Retinal pigment epithelial cell (primary cell): ENCODE results near the gene FFAR3.
A peak's percentile ranks its signal among the peaks of the same experiment; 100 is the strongest.
"Not testable (repeated sequence)": the region's sequence is repeated elsewhere in the genome, so short reads cannot be mapped to it uniquely, and the experiment has no call there.

Experiments used
- DNase-seq: peaks from one replicate; pipeline ENCODE4 v3.0.0-alpha.2; 2010; ENCODE audit warnings: low read depth
- H3K4me3 ChIP-seq: 2 replicates; pipeline ENCODE4 v1.5.1; 2011; ENCODE audit warnings: mild to moderate bottlenecking, low read length, control low read depth, moderate library complexity
- CTCF ChIP-seq: conservative IDR thresholded peaks from 2 replicates; pipeline ENCODE4 v1.5.1; 2011; ENCODE audit warnings: low read depth, low read length, control low read depth, inconsistent platforms

Gene FFAR3

DNA sequence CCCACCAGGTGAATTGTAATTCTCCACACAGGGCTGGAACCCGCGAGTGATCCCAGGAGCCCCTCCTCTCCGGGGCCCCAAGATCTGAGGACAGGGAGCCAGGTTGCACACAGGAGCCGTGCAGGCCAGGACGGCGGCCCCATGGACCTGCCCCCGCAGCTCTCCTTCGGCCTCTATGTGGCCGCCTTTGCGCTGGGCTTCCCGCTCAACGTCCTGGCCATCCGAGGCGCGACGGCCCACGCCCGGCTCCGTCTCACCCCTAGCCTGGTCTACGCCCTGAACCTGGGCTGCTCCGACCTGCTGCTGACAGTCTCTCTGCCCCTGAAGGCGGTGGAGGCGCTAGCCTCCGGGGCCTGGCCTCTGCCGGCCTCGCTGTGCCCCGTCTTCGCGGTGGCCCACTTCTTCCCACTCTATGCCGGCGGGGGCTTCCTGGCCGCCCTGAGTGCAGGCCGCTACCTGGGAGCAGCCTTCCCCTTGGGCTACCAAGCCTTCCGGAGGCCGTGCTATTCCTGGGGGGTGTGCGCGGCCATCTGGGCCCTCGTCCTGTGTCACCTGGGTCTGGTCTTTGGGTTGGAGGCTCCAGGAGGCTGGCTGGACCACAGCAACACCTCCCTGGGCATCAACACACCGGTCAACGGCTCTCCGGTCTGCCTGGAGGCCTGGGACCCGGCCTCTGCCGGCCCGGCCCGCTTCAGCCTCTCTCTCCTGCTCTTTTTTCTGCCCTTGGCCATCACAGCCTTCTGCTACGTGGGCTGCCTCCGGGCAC is 6.7 kb upstream of the FFAR3 start:
- no peak for TF ChIP-seq CTCF
- H3K4me3 ChIP-seq = no peak overlapping the region
- no peak for DNase-seq

DNA sequence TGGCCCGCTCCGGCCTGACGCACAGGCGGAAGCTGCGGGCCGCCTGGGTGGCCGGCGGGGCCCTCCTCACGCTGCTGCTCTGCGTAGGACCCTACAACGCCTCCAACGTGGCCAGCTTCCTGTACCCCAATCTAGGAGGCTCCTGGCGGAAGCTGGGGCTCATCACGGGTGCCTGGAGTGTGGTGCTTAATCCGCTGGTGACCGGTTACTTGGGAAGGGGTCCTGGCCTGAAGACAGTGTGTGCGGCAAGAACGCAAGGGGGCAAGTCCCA is 6.1 kb upstream of the FFAR3 start:
- no peak overlapping the region for H3K4me3 ChIP-seq
- TF ChIP-seq CTCF = no peak
- DNase-seq = no peak

GRCh38 chr19:35352448-35353304 is 5.6 kb upstream of the FFAR3 start:
- no peak overlapping the region for H3K4me3 ChIP-seq
- TF ChIP-seq CTCF = peak; percentile 84
- peak; percentile 10 for DNase-seq

DNA sequence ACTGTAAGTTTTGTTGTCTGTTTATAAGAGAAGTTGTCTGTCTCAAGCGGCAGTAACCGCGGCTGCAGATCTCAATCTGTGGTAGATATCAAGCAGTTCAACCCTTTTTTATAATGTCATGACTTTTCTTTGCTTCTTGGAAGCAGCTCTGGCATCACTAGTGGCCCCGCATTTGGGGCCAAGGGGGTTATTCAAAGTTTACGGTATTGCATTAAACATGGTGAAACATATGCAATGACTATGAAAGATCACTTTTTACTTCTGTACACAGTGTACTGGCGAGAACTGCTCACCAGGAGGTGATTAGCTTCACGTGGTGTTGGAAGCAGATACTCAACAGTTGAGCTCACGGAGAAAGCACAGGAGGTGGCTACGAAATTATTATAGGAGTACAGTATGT is 4.6 kb upstream of the FFAR3 start:
- no peak for DNase-seq
- H3K4me3 ChIP-seq = no peak overlapping the region
- no peak for TF ChIP-seq CTCF

GRCh38 chr19:35354898-35355297 is 3.4 kb upstream of the FFAR3 start:
- no peak overlapping the region for H3K4me3 ChIP-seq
- no peak for DNase-seq
- TF ChIP-seq CTCF = no peak

- no peak overlapping the region for H3K4me3 ChIP-seq
- DNase-seq = no peak
- TF ChIP-seq CTCF = no peak
These were observed 2.3 kb upstream of the FFAR3 start for GRCh38 chr19:35355791-35356460.

GRCh38 chr19:35358834-35359233 is 574 bp downstream of the FFAR3 start:
- DNase-seq, H3K4me3 ChIP-seq: not testable (repeated sequence)

DNA sequence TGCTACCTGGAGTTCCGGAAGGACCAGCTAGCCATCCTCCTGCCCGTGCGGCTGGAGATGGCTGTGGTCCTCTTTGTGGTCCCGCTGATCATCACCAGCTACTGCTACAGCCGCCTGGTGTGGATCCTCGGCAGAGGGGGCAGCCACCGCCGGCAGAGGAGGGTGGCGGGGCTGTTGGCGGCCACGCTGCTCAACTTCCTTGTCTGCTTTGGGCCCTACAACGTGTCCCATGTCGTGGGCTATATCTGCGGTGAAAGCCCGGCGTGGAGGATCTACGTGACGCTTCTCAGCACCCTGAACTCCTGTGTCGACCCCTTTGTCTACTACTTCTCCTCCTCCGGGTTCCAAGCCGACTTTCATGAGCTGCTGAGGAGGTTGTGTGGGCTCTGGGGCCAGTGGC is 1.1 kb downstream of the FFAR3 start:
- DNase-seq, H3K4me3 ChIP-seq: not testable (repeated sequence)

DNA sequence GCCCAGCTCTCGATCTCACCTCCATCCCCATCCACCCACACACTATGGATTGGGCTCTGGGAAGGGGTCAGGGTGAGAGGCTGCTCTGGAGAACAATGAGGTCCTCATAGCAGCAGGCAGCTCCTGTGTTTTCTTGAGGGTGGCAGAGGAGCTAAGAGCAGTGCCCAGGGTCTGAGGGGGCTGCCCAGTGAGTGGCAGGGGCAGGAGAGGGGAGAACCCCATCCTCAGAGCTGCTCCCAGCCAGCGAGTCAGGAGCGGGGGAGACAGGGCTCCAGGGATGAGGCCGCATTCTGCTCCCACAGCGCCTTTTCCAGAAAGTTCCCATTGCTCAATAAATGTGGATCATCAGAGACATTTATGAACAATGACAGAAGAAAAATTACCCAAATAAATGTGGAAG is 1.8 kb downstream of the FFAR3 start:
- not testable (repeated sequence) for DNase-seq, H3K4me3 ChIP-seq
